IPS-18c (cell line): ENCODE data around the gene AK4.
"Not testable (repeated sequence)": the region's sequence is repeated elsewhere in the genome, so short reads cannot be mapped to it uniquely, and the experiment has no call there.

Source experiments
- H3K4me3 ChIP-seq: 2 replicates; pipeline ENCODE4 v1.7.0; 2013; ENCODE audit warnings: low read depth, mild to moderate bottlenecking, low read length, moderate library complexity; ENCODE audit not compliant: insufficient read depth
- H3K9me3 ChIP-seq: one replicate; pipeline ENCODE4 v1.6.1; 2013; ENCODE audit warnings: mild to moderate bottlenecking, low read length, moderate library complexity; ENCODE audit not compliant: control insufficient read depth, insufficient read depth

AK4 gene

GRCh38 chr1:65222340-65222940 is 74.4 kb downstream of the AK4 start:
- no peak overlapping the region for H3K4me3 ChIP-seq
- H3K9me3 ChIP-seq = no peaks in the 10 kb centered on the region

GRCh38 chr1:65224681-65225091 is 76.7 kb downstream of the AK4 start:
- no peaks in the 10 kb centered on the region for H3K9me3 ChIP-seq
- H3K4me3 ChIP-seq = no peak overlapping the region

- Histone ChIP-seq H3K4me3 (no peak overlapping the region), H3K9me3 (no peaks in the 10 kb centered on the region)
Observed at GRCh38 chr1:65225179-65225578, 77.2 kb downstream of the AK4 start.

GRCh38 chr1:65229201-65229600 is 81.2 kb downstream of the AK4 start:
- no peak overlapping the region for H3K4me3 ChIP-seq
- H3K9me3 ChIP-seq = no peaks in the 10 kb centered on the region

GRCh38 chr1:65229754-65230339 is 81.8 kb downstream of the AK4 start:
- no peak overlapping the region for H3K4me3 ChIP-seq
- H3K9me3 ChIP-seq = no peaks in the 10 kb centered on the region

GRCh38 chr1:65230731-65231481 is 82.9 kb downstream of the AK4 start:
- H3K4me3 ChIP-seq = no peak overlapping the region

GRCh38 chr1:65231718-65232330 is 83.8 kb downstream of the AK4 start:
- Histone ChIP-seq H3K4me3 (no peak overlapping the region), H3K9me3 (no peaks in the 10 kb centered on the region)

More at GRCh38 chr1:65230731-65231481, 82.9 kb downstream of the AK4 start:
- H3K9me3 ChIP-seq = no peaks in the 10 kb centered on the region

GRCh38 chr1:65232461-65232990 is 84.5 kb downstream of the AK4 start:
- no peak overlapping the region for H3K4me3 ChIP-seq
- H3K9me3 ChIP-seq = no peaks in the 10 kb centered on the region

GRCh38 chr1:65233782-65234181 is 85.8 kb downstream of the AK4 start:
- Histone ChIP-seq H3K9me3 (no peaks in the 10 kb centered on the region), H3K4me3 (no peak overlapping the region)

GRCh38 chr1:65235867-65236805 is 88.1 kb downstream of the AK4 start:
- H3K4me3 ChIP-seq = no peak overlapping the region
- no peaks in the 10 kb centered on the region for H3K9me3 ChIP-seq

- H3K9me3 ChIP-seq, H3K4me3 ChIP-seq: not testable (repeated sequence)
Observed at GRCh38 chr1:65237088-65237487, 89.1 kb downstream of the AK4 start.

- no peak overlapping the region for H3K4me3 ChIP-seq
- H3K9me3 ChIP-seq = no peaks in the 10 kb centered on the region
Observed at GRCh38 chr1:65237503-65237902, 89.5 kb downstream of the AK4 start.

- no peak overlapping the region for H3K4me3 ChIP-seq
- no peaks in the 10 kb centered on the region for H3K9me3 ChIP-seq
Observed at GRCh38 chr1:65238010-65238409, 90.0 kb downstream of the AK4 start.

GRCh38 chr1:65243491-65243890 is 95.5 kb downstream of the AK4 start:
- H3K4me3 ChIP-seq = no peak overlapping the region

GRCh38 chr1:65245295-65245694 is 97.3 kb downstream of the AK4 start:
- Histone ChIP-seq H3K4me3 (no peak overlapping the region), H3K9me3 (no peaks in the 10 kb centered on the region)

More at GRCh38 chr1:65243491-65243890, 95.5 kb downstream of the AK4 start:
- no peaks in the 10 kb centered on the region for H3K9me3 ChIP-seq

- H3K4me3 ChIP-seq = no peak overlapping the region
Observed at GRCh38 chr1:65247419-65248359, 99.7 kb downstream of the AK4 start.

More at GRCh38 chr1:65247419-65248359, 99.7 kb downstream of the AK4 start:
- H3K9me3 ChIP-seq = no peaks in the 10 kb centered on the region
